HG03097 (cell line): Measurements from ENCODE around the gene SPDYE17.
"Not testable (repeated sequence)": the region's sequence is repeated elsewhere in the genome, so short reads cannot be mapped to it uniquely, and the experiment has no call there.

Experiments used
- ATAC-seq: cut with Tn5 transposase; IDR thresholded peaks from one replicate; pipeline ENCODE4 v1.9.1; 2021; ENCODE audit not compliant: unreplicated experiment, low FRiP score

SPDYE17 gene

GRCh38 chr7:76999474-77000107 lies 32.6 kb downstream of the SPDYE17 start:
- not testable (repeated sequence) for ATAC-seq

GRCh38 chr7:76998764-76999450 lies 33.3 kb downstream of the SPDYE17 start:
- ATAC-seq, result not testable (repeated sequence)

DNA sequence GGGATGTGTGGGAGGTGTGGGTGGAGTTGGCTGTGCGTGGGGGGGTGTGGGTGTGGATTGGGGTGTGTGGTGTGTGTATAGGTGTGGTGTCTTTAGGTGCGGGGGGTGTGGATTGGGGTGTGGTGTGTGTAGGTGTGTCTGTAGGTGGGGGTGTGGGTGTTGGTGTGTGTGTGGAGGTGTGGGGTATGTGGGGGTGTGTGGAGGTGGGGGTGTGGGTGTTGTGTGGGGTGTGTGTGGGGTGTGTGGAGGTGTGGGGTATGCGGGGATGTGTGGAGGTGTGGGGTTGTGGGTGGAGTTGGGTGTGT lies 33.9 kb downstream of the SPDYE17 start:
- ATAC-seq, result no peak

GRCh38 chr7:76997381-76998284 lies 34.5 kb downstream of the SPDYE17 start:
- ATAC-seq, result no peak

- ATAC-seq, result not testable (repeated sequence)
Observed at GRCh38 chr7:76996932-76997331, 35.2 kb downstream of the SPDYE17 start.

- ATAC-seq, result not testable (repeated sequence)
Observed at GRCh38 chr7:76994286-76994685, 37.9 kb downstream of the SPDYE17 start.

DNA sequence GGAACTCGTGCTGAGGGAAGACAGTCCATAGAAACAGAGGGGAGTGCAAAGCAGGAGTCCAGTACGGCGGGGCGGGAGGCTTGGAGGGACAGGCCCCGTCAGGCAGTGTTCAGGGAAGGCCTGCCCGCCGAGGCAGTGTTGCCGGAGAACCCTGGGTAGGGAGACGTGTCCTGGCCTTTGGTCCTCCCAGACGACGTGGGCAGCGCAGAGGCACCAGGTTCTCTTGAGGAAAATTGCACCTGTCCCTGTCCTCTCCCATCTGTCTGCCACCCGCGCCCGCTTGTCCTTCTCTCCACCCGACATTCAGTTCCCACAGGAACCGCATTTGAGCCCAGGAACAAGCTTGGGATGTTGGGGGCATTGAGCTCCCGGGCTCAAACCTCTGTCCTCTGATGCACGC lies 38.3 kb downstream of the SPDYE17 start:
- ATAC-seq, result not testable (repeated sequence)

GRCh38 chr7:76992871-76993270 lies 39.3 kb downstream of the SPDYE17 start:
- not testable (repeated sequence) for ATAC-seq

DNA sequence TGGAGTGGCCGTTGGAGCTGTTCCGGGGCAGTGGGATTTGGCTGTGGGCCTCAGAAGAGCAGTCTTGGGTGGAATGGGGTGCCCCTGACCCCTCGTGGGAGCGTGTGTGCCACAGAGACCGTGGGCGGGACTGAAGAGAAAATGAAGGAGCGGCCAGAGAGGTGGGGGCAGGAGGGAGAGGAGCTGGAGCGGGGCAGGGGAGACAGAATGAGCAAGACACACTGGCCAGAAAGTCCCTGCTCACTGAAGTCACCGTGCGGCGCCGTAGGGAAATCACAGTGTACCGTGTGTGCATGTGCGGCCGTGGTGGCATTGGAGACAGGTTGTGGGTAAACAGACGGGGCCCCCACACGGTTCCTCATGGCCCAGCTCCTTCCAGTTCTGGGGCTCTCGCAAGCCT lies 40.0 kb downstream of the SPDYE17 start:
- ATAC-seq, result not testable (repeated sequence)

DNA sequence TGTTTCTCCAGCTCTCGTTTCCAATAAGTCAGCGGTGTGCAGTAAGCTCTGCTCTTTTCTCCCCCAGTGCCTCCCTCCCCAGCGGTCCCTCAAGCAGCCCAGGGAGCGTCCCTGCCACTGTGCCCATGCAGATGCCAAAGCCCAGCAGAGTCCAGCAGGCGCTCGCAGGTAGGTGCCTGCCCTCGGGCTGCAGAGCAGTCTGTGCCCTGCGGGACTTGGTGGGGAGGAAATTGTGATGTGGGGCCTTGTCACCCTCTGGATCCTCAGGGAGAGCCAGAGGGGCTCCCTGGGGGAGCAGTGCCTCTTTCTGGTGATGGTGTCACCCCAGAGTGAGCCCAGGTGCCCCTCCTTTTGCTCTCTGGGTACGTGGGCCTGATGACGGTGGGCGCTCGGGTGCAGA lies 42.0 kb downstream of the SPDYE17 start:
- ATAC-seq, result not testable (repeated sequence)

- not testable (repeated sequence) for ATAC-seq
Observed at GRCh38 chr7:76985924-76986717, 46.0 kb downstream of the SPDYE17 start.

DNA sequence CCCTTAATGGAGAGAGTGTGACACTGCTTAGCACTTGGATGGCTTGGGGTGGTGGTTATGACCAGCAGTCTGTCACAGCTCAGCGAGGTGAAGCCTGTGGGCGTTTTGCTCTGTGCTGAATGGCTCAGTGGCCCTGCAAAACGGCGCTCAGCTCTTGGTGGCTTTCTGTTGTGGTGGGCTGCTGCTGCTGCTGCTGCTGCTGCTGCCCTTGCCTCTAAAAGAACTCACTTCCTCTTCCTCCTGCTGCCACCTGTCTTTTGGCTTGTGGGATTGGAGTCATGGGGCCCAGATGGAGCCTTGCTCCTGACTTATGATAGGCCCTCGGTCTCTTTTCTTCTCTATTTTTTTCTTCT lies 47.4 kb downstream of the SPDYE17 start:
- peak; percentile 92 for ATAC-seq

GRCh38 chr7:76983937-76984783 lies 48.0 kb downstream of the SPDYE17 start:
- peak; percentile 4 for ATAC-seq

- ATAC-seq, result not testable (repeated sequence)
Observed at GRCh38 chr7:76983333-76983732, 48.8 kb downstream of the SPDYE17 start.

- not testable (repeated sequence) for ATAC-seq
Observed at GRCh38 chr7:76982501-76982900, 49.7 kb downstream of the SPDYE17 start.

GRCh38 chr7:76981187-76981970 lies 50.8 kb downstream of the SPDYE17 start:
- ATAC-seq, result not testable (repeated sequence)

- ATAC-seq, result not testable (repeated sequence)
Observed at GRCh38 chr7:76980576-76980975, 51.6 kb downstream of the SPDYE17 start.

DNA sequence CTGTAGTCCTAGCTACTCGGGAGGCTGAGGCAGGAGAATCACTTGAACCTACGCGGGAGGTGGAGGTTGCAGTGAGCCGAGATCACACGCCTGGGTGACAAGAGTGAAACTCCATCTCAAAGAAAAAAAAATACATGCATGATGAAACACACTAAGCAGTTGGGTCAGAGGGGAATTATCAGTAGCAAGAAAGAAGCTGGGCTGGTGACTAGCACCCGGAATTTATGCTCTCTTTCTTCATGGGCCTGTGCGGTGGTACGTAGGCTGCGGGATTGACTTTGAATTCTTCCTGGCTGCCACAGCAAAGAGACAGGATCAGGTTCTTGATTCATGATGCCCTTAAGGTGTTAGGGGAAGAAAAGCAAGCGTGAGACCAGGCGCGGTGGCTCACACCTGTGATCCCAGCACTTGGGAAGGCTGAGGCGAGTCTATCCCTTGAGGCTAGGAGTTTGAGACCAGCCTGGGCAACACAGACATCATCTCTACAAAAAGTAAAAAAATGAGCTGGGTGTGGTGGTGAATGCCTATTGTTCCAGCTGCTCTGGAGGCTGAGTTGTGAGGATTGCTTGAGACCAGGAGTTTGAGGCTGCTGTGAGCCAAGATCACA lies 54.3 kb downstream of the SPDYE17 start:
- ATAC-seq, result not testable (repeated sequence)
